LNCAP (cell line): Measurements from ENCODE around the gene CDC25B.

Source experiments
- TF ChIP-seq, protein P1 (sequence below): fragments of 450-650 bp; IDR thresholded peaks from 2 replicates; pipeline ENCODE4 v1.5.1; 2017; ENCODE audit warnings: mild to moderate bottlenecking

The CDC25B gene

DNA sequence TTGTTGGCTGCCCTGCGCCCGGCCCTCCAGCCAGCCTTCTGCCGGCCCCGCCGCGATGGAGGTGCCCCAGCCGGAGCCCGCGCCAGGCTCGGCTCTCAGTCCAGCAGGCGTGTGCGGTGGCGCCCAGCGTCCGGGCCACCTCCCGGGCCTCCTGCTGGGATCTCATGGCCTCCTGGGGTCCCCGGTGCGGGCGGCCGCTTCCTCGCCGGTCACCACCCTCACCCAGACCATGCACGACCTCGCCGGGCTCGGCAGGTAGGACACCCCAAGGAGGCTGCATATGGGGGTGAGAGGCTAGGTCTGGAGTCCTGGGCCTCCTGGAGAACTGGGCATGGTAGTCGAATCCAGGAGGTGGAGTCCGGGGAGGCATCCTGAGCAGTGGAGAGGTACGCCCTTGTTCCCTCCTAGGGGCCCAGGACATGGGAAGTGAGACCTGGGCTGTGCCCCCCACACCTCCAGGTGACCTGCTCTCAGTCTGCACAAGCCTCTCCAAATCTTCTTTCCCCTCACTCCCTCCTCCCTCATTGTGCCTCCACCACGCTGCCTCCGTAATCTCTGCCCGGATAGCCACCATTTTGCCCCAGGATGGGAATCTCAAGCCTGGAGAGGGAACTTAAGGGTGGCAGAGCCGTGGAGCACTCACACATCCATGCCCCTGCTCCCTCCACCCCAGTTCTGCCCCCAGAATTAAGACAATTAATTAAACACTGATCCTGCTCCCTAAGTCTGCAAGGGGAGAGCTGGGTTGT lies 541 bp downstream of the CDC25B start:
- TF ChIP-seq, protein P1, sequence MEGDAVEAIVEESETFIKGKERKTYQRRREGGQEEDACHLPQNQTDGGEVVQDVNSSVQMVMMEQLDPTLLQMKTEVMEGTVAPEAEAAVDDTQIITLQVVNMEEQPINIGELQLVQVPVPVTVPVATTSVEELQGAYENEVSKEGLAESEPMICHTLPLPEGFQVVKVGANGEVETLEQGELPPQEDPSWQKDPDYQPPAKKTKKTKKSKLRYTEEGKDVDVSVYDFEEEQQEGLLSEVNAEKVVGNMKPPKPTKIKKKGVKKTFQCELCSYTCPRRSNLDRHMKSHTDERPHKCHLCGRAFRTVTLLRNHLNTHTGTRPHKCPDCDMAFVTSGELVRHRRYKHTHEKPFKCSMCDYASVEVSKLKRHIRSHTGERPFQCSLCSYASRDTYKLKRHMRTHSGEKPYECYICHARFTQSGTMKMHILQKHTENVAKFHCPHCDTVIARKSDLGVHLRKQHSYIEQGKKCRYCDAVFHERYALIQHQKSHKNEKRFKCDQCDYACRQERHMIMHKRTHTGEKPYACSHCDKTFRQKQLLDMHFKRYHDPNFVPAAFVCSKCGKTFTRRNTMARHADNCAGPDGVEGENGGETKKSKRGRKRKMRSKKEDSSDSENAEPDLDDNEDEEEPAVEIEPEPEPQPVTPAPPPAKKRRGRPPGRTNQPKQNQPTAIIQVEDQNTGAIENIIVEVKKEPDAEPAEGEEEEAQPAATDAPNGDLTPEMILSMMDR = no peak

DNA sequence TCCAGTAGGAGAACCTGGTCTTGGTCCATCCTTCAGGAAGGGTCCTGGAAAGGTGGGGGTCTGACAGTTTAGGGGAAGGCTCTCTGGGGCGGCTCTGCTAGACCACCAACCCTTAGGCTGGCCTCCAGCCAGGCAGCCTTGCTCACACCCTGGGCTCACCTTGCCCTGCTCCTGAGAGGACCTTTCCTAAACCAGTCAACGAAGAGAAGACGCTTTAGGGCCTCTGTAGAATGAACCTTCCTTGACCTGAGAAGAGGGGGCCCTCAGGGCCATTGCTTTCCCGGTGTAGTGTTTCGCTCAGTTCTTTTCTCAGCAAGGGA lies 1.1 kb downstream of the CDC25B start:
- TF ChIP-seq, protein P1 = no peak

DNA sequence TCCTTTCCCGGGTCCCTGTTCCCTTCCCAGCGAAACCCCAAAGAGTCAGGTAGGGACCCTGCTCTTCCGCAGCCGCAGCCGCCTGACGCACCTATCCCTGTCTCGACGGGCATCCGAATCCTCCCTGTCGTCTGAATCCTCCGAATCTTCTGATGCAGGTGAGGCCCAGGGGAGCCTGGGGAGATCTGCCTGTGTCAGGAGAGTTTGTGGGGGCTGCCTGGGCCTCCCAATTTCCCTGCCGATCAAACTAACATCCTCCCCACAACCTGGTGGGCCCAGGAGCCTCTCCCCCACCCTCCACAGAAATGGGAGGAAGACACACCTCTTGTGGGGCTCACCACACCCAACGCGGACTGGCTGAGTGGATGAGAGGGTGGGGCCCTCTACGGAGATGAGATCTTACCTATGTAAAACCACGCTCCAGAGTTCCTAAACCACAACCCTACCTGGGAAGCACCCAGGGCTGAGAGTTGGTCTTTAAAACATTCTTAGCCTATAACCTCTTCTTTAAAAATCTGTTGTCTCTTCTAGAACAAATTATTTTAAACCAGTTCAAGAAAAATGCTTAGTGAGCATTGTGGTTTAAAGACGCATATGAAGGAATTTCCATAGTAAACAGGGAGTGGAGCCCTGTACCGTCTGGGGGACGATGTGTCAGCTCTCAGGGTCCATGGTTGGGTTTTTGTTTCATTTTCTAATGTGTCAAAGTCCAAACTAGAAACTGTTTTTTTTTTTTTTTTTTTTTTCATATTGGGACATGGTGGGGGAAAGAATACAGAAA lies 1.7 kb downstream of the CDC25B start:
- TF ChIP-seq, protein P1 = no peak

DNA sequence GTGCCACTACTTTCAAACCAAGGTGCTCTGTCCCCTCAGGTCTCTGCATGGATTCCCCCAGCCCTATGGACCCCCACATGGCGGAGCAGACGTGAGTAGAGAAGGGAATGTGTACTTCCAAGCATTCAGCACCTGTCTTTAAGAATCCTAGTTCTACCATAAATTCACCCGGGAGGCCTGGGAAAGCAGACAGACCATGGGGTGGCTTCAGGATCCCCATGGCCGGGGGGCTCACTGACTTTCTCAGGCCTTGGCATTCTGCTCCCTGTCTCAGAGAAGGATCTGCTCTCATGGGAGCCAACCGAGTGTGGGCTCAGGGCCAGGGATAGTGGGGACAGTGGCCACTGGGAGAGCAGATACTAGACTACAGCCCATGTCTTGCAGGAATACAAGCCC lies 2.3 kb downstream of the CDC25B start:
- TF ChIP-seq, protein P1 = no peak

DNA sequence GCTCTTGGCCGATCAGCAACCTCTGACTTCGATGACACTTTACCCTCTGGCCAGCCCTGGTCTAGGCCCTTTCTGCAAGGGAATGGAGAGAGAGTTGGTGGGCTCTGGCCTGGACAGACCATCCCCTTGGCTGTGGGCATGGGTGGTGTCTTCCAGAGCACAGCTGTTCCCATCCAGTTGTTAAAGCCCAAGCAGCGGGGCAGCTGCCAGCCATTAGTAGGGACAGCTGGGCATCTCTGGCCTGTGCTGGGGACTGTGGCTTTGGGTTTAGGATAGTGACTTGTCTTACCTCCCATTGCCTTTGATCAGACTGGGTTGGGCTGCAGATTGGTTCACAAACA lies 2.8 kb downstream of the CDC25B start:
- TF ChIP-seq, protein P1 = no peak

DNA sequence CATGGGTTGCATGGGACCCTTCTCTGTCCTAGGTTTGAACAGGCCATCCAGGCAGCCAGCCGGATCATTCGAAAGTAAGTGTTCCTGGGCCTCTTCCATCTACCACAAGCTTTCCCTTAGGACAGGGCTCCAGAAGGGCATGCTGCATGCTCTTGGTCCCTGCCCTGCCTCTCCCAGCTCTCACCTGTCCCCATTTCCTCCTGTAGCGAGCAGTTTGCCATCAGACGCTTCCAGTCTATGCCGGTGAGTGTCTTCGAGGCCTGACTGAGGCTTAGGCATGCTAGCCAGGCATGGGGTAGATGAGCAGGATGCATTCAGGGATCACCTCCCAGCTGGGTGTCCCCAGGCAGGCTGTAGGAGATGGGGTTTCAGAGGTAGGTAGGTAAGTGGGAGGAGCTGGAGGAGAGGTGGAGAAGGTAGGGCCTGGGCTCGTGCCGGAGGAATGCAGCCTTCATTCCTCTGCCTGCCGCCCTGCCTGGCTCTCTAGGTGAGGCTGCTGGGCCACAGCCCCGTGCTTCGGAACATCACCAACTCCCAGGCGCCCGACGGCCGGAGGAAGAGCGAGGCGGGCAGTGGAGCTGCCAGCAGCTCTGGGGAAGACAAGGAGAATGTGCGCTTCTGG lies 4.3 kb downstream of the CDC25B start:
- TF ChIP-seq, protein P1 = no peak

DNA sequence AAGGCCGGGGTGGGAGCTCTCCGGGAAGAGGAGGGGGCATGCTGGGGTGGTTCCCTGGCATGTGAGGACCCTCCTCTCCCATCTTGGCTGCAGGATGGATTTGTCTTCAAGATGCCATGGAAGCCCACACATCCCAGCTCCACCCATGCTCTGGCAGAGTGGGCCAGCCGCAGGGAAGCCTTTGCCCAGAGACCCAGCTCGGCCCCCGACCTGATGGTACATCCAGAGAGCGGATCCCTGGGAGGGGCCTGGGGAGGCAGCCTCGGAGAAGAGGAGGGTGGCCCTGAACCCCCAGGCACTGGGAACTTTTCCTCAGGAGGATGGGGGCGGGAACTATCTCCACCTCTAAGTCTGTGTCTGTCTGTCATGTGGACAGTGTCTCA lies 4.8 kb downstream of the CDC25B start:
- TF ChIP-seq, protein P1 = no peak
